Mucosa of descending colon (tissue), 3 donors: ENCODE measurements around the gene ATP13A3. TPM values are rescaled to one million over a fixed set of nuclear protein-coding genes. Genes with fewer than 3 reads are reported as not detected.

Experiments
- ATAC-seq: fragments of 200-7000 bp; cut with Tn5 transposase; one replicate; pipeline ENCODE4 v1.9.1; 2020; ENCODE audit warnings: mild to moderate bottlenecking, moderate library complexity
- DNase-seq, 3 donors: peaks; one replicate each; pipeline ENCODE4 v3.0.0-alpha.2; 2020
- H3K36me3 ChIP-seq: fragments of 200-600 bp; one replicate; pipeline ENCODE4 v1.8.0; 2021; ENCODE audit warnings: low read depth, mild to moderate bottlenecking
- H3K4me1 ChIP-seq: fragments of 200-600 bp; one replicate; pipeline ENCODE4 v1.8.0; 2021; ENCODE audit warnings: low read depth, mild to moderate bottlenecking
- H3K4me3 ChIP-seq: fragments of 200-600 bp; one replicate; pipeline ENCODE4 v1.8.0; 2021; ENCODE audit warnings: mild to moderate bottlenecking
- H3K9me3 ChIP-seq: fragments of 200-600 bp; one replicate; pipeline ENCODE4 v1.8.0; 2021; ENCODE audit warnings: mild to moderate bottlenecking
- intact Hi-C, 2 donors: fragments of 100-400 bp; cut with DNase I in 1 of 2; cut with micrococcal nuclease in 1 of 2; formaldehyde crosslinking; loops; one replicate each; pipeline versions ENCODE4 v1.11.0 to v1.11.1; 2022; cut with DNase I, micrococcal nuclease
- total RNA-seq, 3 donors: library from RNA; stranded (reverse); fragmentation: NEBNext Ultra II Directional in 2 of 3; extraction: Animal tissue kit (Norgen Biotek cat#: 25700) in 2 of 3; gene quantifications; one replicate each; pipeline versions ENCODE4 v1.2.1 to v1.2.4, GENCODE V29; 2021 to 2023
- TF ChIP-seq, protein P1 (sequence below): fragments of 200-600 bp; IDR thresholded peaks from one replicate; pipeline ENCODE4 v1.8.0; 2022; ENCODE audit warnings: antibody characterized with exemption, mild to moderate bottlenecking
- donor health status: DM: no; HTN: no; CAD: no; lungs with moderate emphysema.
- donor health status: DM: no; HTN: no; CAD: no.
- donor health status: DM: no; HTN: yes; CAD: no.

Gene ATP13A3
- total RNA-seq, 3 donors from 2014 or later: 76.2 to 96.1 (median 83.9) TPM

GRCh38 chr3:194450341-194450740, 36.5 kb downstream of the ATP13A3 start:
- H3K4me3 ChIP-seq: no peak overlapping the region
- DNase-seq (no peak), ATAC-seq (no peak)
- no peaks in the 10 kb centered on the region for H3K36me3 ChIP-seq
- intact Hi-C loops: no loop called here
- H3K9me3 ChIP-seq: no peaks in the 10 kb centered on the region
- TF ChIP-seq, protein P1, sequence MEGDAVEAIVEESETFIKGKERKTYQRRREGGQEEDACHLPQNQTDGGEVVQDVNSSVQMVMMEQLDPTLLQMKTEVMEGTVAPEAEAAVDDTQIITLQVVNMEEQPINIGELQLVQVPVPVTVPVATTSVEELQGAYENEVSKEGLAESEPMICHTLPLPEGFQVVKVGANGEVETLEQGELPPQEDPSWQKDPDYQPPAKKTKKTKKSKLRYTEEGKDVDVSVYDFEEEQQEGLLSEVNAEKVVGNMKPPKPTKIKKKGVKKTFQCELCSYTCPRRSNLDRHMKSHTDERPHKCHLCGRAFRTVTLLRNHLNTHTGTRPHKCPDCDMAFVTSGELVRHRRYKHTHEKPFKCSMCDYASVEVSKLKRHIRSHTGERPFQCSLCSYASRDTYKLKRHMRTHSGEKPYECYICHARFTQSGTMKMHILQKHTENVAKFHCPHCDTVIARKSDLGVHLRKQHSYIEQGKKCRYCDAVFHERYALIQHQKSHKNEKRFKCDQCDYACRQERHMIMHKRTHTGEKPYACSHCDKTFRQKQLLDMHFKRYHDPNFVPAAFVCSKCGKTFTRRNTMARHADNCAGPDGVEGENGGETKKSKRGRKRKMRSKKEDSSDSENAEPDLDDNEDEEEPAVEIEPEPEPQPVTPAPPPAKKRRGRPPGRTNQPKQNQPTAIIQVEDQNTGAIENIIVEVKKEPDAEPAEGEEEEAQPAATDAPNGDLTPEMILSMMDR: no peak
- no peaks in the 10 kb centered on the region for H3K4me1 ChIP-seq

- H3K9me3 ChIP-seq: no peaks in the 10 kb centered on the region
- no peak for ATAC-seq
- no peaks in the 10 kb centered on the region for H3K36me3 ChIP-seq
- TF ChIP-seq, protein P1: no peak
- intact Hi-C loops: no loop called here
- no peak overlapping the region for H3K4me3 ChIP-seq
- no peaks in the 10 kb centered on the region for H3K4me1 ChIP-seq
- no peak for DNase-seq
Observed at GRCh38 chr3:194449913-194450312, 36.9 kb downstream of the ATP13A3 start.

DNA sequence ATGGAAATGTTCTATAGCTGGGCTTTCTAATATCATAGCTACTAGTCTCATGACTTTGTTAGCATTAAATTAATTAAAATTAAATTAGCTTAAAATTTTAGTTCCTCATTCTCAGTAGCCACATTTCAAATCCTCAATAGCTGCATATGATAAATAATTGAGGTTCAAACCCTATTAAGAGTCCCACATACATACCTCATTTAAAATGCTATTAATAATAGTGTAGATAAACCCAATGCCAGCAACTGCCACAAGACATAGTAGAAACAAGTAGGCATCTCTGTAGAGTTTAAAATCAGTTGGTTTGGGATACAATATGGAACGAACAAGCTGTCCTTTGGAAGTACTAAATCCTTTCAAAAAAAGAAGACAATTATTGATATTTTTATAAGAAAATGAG, 39.1 kb downstream of the ATP13A3 start:
- Histone ChIP-seq H3K9me3 (no peaks in the 10 kb centered on the region), H3K4me3 (no peak overlapping the region), H3K36me3 (no peaks in the 10 kb centered on the region), H3K4me1 (no peaks in the 10 kb centered on the region)
- TF ChIP-seq, protein P1: no peak
- ATAC-seq: no peak
- no peak for DNase-seq
- intact Hi-C loops: no loop called here

GRCh38 chr3:194447161-194447560, 39.6 kb downstream of the ATP13A3 start:
- DNase-seq (peak in 1 of 3 donors; percentile 12), ATAC-seq (peak; percentile 76)
- no peaks in the 10 kb centered on the region for H3K4me1 ChIP-seq
- no peaks in the 10 kb centered on the region for H3K9me3 ChIP-seq
- no peaks in the 10 kb centered on the region for H3K36me3 ChIP-seq
- intact Hi-C loops: no loop called here
- TF ChIP-seq, protein P1: no peak
- H3K4me3 ChIP-seq: no peak overlapping the region

DNA sequence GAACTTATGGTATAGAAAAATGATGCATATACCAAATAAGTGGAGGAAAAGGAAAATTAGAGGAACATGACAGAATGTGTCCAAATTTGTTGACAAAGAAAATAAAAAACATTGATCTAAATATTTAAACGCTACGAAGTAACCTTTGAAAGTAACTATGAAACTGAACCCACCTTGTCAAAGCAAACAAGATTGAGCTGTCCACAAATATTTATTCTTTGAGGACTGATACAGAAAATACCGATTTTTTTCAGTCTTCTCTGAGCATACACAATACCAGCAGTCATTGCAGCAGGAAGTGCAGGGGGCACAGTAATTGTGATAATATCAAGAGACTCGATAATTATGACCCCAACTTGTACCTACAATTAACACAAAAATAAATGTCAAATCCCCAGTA, 40.0 kb downstream of the ATP13A3 start:
- no peaks in the 10 kb centered on the region for H3K9me3 ChIP-seq
- no peaks in the 10 kb centered on the region for H3K4me1 ChIP-seq
- H3K36me3 ChIP-seq: no peaks in the 10 kb centered on the region
- intact Hi-C loops: no loop called here
- ATAC-seq (no peak), DNase-seq (no peak)
- TF ChIP-seq, protein P1: no peak
- H3K4me3 ChIP-seq: no peak overlapping the region

DNA sequence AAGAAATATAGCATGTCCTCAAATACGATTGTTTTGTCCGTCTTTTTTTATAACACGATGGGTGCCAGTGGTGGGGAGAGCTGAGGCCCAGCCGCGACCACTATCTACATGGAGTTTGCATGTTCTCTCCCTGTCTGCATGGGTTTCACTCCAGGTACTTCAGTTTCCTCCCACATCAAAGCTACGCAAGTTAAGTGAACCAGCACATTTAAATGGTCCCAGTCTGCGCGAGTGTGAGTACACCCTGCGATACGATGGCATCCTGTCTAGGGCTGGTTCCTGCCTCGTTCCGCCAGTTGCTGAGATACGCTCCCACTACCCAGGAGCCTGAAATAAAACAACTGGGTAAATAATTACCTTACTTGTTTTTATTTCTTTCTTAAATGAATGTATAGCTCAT, 40.6 kb downstream of the ATP13A3 start:
- no peaks in the 10 kb centered on the region for H3K36me3 ChIP-seq
- no peaks in the 10 kb centered on the region for H3K9me3 ChIP-seq
- no peak overlapping the region for H3K4me3 ChIP-seq
- intact Hi-C loops: no loop called here
- DNase-seq: no peak
- TF ChIP-seq, protein P1: no peak
- no peak for ATAC-seq
- no peaks in the 10 kb centered on the region for H3K4me1 ChIP-seq
